Effector CD8-positive, alpha-beta T cell (primary cell): Measurements from ENCODE around the gene TWIST1.

ENCODE experiments used
- DNase-seq: peaks from one replicate; lab custom pipeline; 2025; lab: John Stamatoyannopoulos, UW

Gene TWIST1

GRCh38 chr7:19095353-19095860, 22.0 kb downstream of the TWIST1 start:
- no peak for DNase-seq

GRCh38 chr7:19094598-19095352, 22.7 kb downstream of the TWIST1 start:
- DNase-seq = no peak

- no peak for DNase-seq
These were observed 23.3 kb downstream of the TWIST1 start for GRCh38 chr7:19094138-19094537.

GRCh38 chr7:19091550-19092200, 25.8 kb downstream of the TWIST1 start:
- no peak for DNase-seq

- no peak for DNase-seq
These were observed 26.9 kb downstream of the TWIST1 start for GRCh38 chr7:19090526-19090925.

- DNase-seq = no peak
These were observed 27.6 kb downstream of the TWIST1 start for GRCh38 chr7:19089797-19090196.

- DNase-seq = no peak
These were observed 28.1 kb downstream of the TWIST1 start for GRCh38 chr7:19089378-19089777.

GRCh38 chr7:19080093-19080492, 37.3 kb downstream of the TWIST1 start:
- DNase-seq = no peak

GRCh38 chr7:19079066-19079465, 38.4 kb downstream of the TWIST1 start:
- no peak for DNase-seq

GRCh38 chr7:19069842-19070241, 47.6 kb downstream of the TWIST1 start:
- DNase-seq = no peak

- DNase-seq = no peak
These were observed 51.3 kb downstream of the TWIST1 start for GRCh38 chr7:19066170-19066569.
